Measurements from ENCODE around the gene CADPS.

DNA sequence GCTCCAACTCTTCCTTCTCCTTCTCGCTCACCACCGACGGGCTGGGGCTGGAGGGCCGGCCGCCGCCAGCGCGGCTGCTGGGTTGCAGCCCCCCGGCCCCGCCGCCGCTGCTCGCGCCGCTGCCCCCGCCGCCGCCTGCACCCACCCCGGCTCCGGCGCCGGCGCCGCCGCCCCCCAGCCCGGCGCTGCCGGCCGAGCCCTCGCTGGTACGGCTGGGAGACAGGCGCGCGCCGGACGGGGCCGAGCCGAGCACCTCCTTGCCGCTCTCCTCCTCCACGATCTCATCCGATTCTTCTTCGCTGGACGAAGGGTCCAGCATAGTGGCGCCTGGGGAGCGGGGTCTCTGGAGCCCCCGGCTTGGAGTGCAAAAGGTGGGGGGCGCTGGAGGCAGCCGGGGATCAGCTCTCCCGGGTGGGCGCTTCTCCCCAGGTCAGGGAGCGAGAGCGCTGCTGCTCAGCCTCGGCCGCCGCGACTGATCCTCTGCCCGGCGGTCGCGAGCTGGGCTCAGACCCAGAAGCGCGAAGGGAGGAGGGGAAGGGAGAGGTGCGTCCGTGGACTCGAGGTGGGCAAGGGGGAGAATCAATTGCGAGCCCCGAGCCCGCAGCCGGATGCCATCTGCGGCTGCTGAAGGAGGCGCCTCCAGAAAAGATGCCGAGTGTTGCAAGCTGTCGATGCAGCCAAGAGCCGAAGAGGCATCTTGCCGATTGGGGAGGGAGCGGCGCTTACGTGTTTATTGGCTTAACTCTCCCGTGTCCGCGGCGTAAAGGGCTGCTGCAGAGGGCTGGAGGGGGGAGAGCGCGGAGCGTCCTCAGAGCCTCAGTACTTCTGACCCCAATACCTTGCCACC lies at the start of gene CADPS:
- no peak for TF ChIP-seq YY1 (IDR thresholded peaks at IDR 0.05; ENCODE audit: insufficient read depth, insufficient read length)
- TF ChIP-seq ZNF274 (IDR thresholded peaks at IDR 0.05; ENCODE audit: low read depth, low read length), result no peak
